DOHH2 (cell line): ENCODE measurements around the gene CSF3.

Source experiments
- H3F3A ChIP-seq: fragments of 200-600 bp; sonication (generic), shearing (Covaris generic); 2 replicates; pipeline ENCODE4 v1.6.0; 2016; ENCODE audit warnings: antibody characterized with exemption, mild to moderate bottlenecking; ENCODE audit not compliant: control insufficient read depth, insufficient read depth
- H3K27ac ChIP-seq: fragments of 200-600 bp; sonication (generic); 2 replicates; pipeline ENCODE4 v1.5.1; 2014; ENCODE audit warnings: low read depth, mild to moderate bottlenecking, low read length, moderate library complexity
- H3K27me3 ChIP-seq: fragments of 200-600 bp; sonication (generic); 2 replicates; pipeline ENCODE4 v1.6.1; 2014; ENCODE audit warnings: mild to moderate bottlenecking, low read length, mixed read lengths; ENCODE audit not compliant: control insufficient read depth
- H3K36me3 ChIP-seq: fragments of 200-600 bp; sonication (generic); 2 replicates; pipeline ENCODE4 v1.6.1; 2014; ENCODE audit warnings: mild to moderate bottlenecking, low read length, moderate library complexity, mixed read lengths; ENCODE audit not compliant: control insufficient read depth
- H3K4me1 ChIP-seq: fragments of 200-600 bp; sonication (generic); 2 replicates; pipeline ENCODE4 v1.6.1; 2014; ENCODE audit warnings: mild to moderate bottlenecking, low read length, mixed read lengths; ENCODE audit not compliant: control insufficient read depth
- H3K4me2 ChIP-seq: fragments of 200-600 bp; sonication (generic); 2 replicates; pipeline ENCODE4 v1.6.0; 2014; ENCODE audit warnings: mild to moderate bottlenecking, low read length, moderate library complexity
- H3K4me3 ChIP-seq: fragments of 200-600 bp; sonication (generic); 2 replicates; pipeline ENCODE4 v1.5.1; 2014; ENCODE audit warnings: mild to moderate bottlenecking, low read length, mixed read lengths
- H3K79me2 ChIP-seq: fragments of 200-600 bp; sonication (generic); 2 replicates; pipeline ENCODE4 v1.6.1; 2014; ENCODE audit warnings: mild to moderate bottlenecking, low read length, mixed read lengths; ENCODE audit not compliant: control insufficient read depth
- H3K9me2 ChIP-seq: fragments of 200-600 bp; sonication (generic); replicated peaks from 2 replicates; pipeline ENCODE4 v1.6.1; 2014; ENCODE audit warnings: mild to moderate bottlenecking, low read length, mixed read lengths; ENCODE audit not compliant: control insufficient read depth
- H3K9me3 ChIP-seq: fragments of 200-600 bp; sonication (generic); 2 replicates; pipeline ENCODE4 v1.6.1; 2014; ENCODE audit warnings: antibody characterized with exemption, low read length, mixed read lengths; ENCODE audit not compliant: control insufficient read depth, insufficient read depth
- H4K20me1 ChIP-seq: fragments of 200-600 bp; sonication (generic); 2 replicates; pipeline ENCODE4 v1.6.0; 2014; ENCODE audit warnings: low read depth, mild to moderate bottlenecking, antibody characterized with exemption, low read length, moderate library complexity; ENCODE audit not compliant: control insufficient read depth, insufficient read depth
- CTCF ChIP-seq: fragments of 200-600 bp; sonication (generic); IDR thresholded peaks from one replicate; pipeline ENCODE4 v1.5.1; 2014; ENCODE audit warnings: antibody characterized with exemption, mild to moderate bottlenecking, low read depth, low read length; ENCODE audit not compliant: poor library complexity, severe bottlenecking
- EZH2phosphoT487 ChIP-seq: fragments of 200-600 bp; sonication (generic); IDR thresholded peaks from 2 replicates; pipeline ENCODE4 v1.6.1; 2017; ENCODE audit warnings: borderline replicate concordance, mild to moderate bottlenecking, antibody characterized with exemption, low read length, moderate library complexity, mixed read lengths

CSF3 gene

GRCh38 chr17:39972271-39972670, 43.0 kb upstream of the CSF3 start:
- no peaks in the 10 kb centered on the region for H3K79me2 ChIP-seq
- no peaks in the 10 kb centered on the region for H3F3A ChIP-seq
- no peak overlapping the region for H3K4me3 ChIP-seq
- no peaks in the 10 kb centered on the region for H4K20me1 ChIP-seq
- H3K4me1 ChIP-seq: peaks cover 10% of the 10 kb centered on the region
- no peaks in the 10 kb centered on the region for H3K36me3 ChIP-seq
- H3K27ac ChIP-seq: no peak overlapping the region
- H3K9me2 ChIP-seq: no peaks in the 10 kb centered on the region
- H3K4me2 ChIP-seq: peak overlapping the region; percentile 50; the same call in 1 of the 2 replicates
- H3K9me3 ChIP-seq: no peaks in the 10 kb centered on the region
- no peak for TF ChIP-seq EZH2phosphoT487
- no peak for TF ChIP-seq CTCF
- peaks cover 29% of the 10 kb centered on the region for H3K27me3 ChIP-seq

- Histone ChIP-seq H3K27ac (no peak overlapping the region), H4K20me1 (no peaks in the 10 kb centered on the region), H3K9me2 (no peaks in the 10 kb centered on the region), H3K4me3 (no peak overlapping the region), H3K79me2 (no peaks in the 10 kb centered on the region), H3K36me3 (no peaks in the 10 kb centered on the region), H3K9me3 (no peaks in the 10 kb centered on the region), H3K4me2 (no peak overlapping the region), H3F3A (no peaks in the 10 kb centered on the region), H3K4me1 (peaks cover 9% of the 10 kb centered on the region), H3K27me3 (peaks cover 28% of the 10 kb centered on the region)
- TF ChIP-seq EZH2phosphoT487 (no peak), CTCF (no peak)
Measured at GRCh38 chr17:39973496-39973895, 41.7 kb upstream of the CSF3 start.

- Histone ChIP-seq H3K36me3 (no peaks in the 10 kb centered on the region), H3K27ac (no peak overlapping the region), H3F3A (no peaks in the 10 kb centered on the region), H3K9me3 (no peaks in the 10 kb centered on the region), H3K9me2 (no peaks in the 10 kb centered on the region), H3K4me2 (no peak overlapping the region), H3K4me3 (no peak overlapping the region), H3K4me1 (peaks cover 15% of the 10 kb centered on the region), H3K79me2 (no peaks in the 10 kb centered on the region), H4K20me1 (no peaks in the 10 kb centered on the region), H3K27me3 (peaks cover 22% of the 10 kb centered on the region)
- TF ChIP-seq CTCF (no peak), EZH2phosphoT487 (no peak)
Measured at GRCh38 chr17:39974433-39974832, 40.8 kb upstream of the CSF3 start.

GRCh38 chr17:39975801-39976200, 39.4 kb upstream of the CSF3 start:
- Histone ChIP-seq H3K79me2 (peaks cover 1% of the 10 kb centered on the region), H3K4me3 (no peak overlapping the region), H3F3A (no peaks in the 10 kb centered on the region), H3K27ac (no peak overlapping the region), H3K36me3 (peaks cover under 1% of the 10 kb centered on the region; the same call in 1 of the 2 replicates), H3K4me1 (peaks cover 21% of the 10 kb centered on the region), H3K9me2 (no peaks in the 10 kb centered on the region), H3K27me3 (peaks cover 19% of the 10 kb centered on the region), H3K4me2 (no peak overlapping the region), H3K9me3 (no peaks in the 10 kb centered on the region), H4K20me1 (no peaks in the 10 kb centered on the region)
- TF ChIP-seq EZH2phosphoT487: no peak
- TF ChIP-seq CTCF: no peak
